NCI-H526 (cell line): ENCODE results near the gene SASH1.

Experiments used
- DNase-seq, 2 experiments: peaks; one replicate each; lab custom pipeline; 2025; lab: John Stamatoyannopoulos, UW

Gene SASH1

DNA sequence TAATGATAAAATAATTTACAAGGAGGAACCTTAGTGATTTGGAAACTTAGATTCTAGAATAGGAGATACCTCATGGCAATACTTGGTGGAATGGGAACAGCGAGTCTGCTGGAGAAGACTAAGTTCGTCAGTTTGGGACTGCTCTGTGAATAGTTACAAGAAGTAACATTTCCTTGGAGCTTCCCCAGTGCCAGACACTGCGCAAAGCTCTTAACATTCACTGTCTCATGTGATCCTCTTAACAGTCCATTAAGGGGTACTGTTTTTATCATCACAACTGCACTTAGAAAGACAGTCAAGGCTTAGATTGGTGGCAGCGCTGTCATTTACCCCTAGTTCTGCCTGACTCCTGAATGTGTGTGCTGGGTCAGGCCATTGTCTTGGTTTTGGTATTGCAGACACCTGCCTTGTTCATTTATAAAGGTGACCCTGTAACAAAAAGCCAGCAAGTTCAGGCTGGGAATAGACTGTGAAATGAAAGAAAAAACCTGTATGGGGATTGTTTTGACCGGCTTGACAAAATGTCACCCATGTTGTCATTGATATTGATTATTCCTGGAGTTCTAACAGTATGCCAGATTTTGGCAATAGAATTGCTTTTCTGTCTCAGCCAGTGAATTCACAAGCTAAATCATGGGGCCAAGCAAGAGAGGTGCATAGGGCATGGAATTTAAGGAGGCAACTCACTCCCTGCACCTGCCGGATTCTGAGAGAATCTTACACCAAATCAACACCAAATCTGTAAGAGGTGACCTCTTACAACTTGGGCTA, 118.4 kb downstream of the SASH1 start:
- no peak for DNase-seq

DNA sequence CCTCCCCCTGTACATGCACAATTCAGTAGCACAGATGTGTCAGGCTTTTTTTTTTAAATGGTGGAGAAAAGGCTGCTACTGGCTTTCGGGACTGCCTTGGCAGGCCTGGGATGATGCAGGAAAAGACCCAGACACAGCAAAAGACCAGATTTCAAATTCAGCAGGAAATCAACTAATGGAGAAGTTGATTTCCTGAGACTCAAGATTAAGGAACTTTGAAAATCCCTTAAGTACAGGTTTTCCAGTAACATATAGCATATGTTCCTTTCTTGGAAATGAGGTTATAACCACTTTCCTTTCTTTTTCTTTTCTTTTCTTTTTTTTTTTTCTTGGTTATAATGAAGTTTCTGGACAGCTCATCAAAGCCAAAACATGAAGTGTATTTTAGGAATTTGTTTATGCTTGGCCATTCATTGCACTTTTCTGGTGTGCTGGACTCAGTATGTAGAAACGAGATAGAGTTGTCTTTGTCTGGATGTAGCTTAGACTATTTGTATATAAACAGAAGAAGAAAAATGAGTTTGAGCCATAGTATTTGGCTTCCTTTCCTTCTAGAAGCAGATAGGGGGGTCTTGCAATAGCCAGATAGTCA, 119.4 kb downstream of the SASH1 start:
- no peak for DNase-seq

GRCh38 chr6:148463671-148464070, 121.0 kb downstream of the SASH1 start:
- no peak for DNase-seq

DNA sequence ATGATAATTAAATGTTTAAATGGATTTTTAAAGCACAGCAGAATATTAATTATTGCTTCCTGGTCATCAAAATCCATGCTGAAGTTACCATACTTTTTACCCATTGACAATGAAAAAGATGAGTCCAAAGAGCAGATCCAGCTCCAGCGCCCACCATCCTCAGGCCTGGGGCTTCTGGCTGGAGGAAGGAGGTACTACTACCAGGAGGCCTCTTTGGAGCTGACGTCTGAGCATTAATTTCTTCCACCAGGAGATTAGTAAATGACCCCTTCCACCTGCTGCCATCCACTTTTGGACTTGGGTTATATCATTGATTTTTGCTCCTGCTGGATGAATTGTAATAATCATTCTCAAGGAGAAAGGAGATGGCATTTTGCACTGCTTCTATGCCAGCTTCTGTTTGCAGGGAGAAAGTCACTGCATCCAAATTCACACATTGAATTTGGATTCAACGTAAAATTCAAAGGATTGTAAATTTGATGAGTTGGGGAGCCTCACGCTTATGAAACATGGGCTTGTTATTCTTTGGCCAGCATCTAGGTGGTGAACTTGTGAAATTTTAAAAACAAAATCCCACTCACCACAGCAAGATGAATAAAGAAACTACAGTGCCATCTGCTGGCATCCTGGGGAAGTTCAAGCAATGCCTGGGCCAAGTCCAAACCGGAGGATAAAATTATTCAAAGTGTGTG, 121.8 kb downstream of the SASH1 start:
- DNase-seq, result peak; percentile 56 to 79

DNA sequence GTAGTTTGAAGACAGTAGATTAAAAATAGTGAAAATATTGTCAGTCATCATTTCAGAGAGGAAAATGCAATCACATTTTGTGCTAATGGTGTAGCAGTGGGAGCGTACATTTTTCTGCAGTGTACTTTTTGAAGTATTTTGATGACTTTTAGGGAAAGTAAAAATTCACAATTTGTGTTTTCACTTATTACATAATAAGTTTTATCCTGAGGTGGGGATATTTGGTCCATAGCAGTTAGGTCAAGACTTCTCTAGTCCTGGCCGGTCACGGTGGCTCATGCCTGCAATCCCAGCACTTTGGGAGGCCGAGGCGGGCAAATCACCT, 122.3 kb downstream of the SASH1 start:
- no peak for DNase-seq

- DNase-seq, result no peak
These were observed 123.0 kb downstream of the SASH1 start for GRCh38 chr6:148465670-148466069.

DNA sequence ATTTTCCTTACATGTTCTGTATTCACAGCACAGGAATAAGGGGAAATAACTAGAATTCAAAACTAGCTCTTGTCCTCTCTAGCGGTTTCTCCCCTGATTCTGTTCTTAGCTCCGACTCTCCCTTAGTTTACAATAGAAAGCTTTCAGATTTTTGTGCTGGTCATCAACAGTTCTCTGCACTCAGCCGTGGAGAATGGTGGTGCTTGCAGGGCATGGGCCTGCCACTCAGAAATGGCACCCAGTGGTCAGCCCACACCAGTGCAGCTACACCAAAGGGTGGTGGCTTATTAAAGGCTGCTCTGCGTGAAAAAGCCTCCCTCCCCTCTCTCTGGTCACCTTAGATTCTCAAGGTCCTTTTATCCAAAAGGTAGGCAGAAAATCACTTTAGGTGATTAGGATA, 123.5 kb downstream of the SASH1 start:
- no peak for DNase-seq

DNA sequence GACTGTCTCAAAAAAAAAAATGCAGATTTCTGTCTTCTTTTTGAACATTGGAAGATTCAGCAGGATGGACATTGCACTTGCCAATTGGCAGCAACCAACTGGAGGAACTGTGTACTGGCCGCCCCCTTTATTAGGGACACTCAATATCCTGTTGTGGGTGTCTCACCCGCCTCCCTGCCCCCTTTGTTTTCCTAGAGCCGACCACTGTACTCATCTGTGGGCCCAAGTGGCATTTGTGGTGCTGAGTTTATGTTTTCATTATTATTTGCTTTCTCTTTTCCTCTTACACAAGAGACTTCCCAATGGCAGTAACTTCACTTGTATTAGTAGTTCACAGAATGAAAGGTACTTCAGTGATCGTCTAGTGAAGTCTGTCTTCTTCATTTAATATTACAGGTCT, 125.3 kb downstream of the SASH1 start:
- DNase-seq, result no peak

DNA sequence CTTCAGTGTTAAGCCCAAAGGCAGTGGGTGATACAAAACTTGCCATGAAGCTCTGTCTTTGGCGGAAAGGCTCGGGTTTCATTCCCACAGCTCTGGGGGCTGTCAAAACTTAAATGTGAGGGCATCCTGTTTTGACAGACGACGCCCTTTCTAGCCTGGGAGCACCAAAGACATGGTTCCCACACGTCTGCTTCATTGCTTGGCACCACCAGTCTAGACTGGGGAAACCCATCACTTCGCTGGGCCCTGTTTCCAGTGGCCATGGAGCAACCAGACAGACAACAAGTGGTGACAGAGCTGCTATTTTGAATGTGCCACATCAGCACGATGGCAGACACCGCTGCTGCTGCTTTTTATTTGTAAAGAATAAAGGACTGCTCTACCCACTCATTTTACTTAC, 127.5 kb downstream of the SASH1 start:
- DNase-seq, result no peak

DNA sequence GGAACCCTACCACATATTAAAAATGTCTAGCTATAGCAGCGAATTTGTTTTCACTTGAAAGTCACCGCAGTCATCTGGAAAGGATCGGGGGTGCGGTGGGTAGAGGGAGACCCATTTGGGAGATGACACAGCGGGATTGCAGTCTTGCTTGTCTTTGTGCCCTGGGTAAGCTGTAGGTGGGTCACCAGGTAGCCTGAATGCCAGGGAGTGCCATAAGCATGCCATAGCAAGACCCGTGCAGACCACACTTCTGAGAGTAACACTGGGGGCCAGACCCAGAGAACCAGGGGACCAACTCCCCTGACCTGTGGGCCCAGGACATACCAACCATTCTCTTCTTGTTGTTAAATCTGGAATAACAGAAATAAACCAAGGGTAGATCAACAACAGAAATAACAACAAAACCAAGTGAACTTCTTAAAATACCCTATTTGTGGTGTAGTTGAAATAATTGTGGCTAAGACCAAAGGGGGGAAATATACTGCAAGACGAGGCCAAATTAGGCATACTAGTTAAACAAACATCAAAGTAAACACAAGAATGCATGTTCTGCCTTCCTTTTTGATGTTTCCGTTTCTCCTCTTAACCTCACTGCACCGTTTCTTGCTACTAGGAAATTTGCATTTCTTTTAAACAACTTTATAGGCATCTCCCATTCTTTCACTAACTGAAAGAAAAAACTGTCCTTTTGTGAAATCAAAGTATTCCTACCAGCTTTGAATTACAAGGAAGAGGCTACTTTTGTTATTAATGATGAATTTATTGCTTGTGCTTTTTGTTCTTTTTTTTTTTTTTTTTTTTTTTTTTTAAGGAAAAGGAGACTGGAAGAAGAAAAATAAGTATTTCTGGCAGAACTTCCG, 128.2 kb downstream of the SASH1 start:
- no peak for DNase-seq

GRCh38 chr6:148471624-148472159, 129.1 kb downstream of the SASH1 start:
- no peak for DNase-seq

DNA sequence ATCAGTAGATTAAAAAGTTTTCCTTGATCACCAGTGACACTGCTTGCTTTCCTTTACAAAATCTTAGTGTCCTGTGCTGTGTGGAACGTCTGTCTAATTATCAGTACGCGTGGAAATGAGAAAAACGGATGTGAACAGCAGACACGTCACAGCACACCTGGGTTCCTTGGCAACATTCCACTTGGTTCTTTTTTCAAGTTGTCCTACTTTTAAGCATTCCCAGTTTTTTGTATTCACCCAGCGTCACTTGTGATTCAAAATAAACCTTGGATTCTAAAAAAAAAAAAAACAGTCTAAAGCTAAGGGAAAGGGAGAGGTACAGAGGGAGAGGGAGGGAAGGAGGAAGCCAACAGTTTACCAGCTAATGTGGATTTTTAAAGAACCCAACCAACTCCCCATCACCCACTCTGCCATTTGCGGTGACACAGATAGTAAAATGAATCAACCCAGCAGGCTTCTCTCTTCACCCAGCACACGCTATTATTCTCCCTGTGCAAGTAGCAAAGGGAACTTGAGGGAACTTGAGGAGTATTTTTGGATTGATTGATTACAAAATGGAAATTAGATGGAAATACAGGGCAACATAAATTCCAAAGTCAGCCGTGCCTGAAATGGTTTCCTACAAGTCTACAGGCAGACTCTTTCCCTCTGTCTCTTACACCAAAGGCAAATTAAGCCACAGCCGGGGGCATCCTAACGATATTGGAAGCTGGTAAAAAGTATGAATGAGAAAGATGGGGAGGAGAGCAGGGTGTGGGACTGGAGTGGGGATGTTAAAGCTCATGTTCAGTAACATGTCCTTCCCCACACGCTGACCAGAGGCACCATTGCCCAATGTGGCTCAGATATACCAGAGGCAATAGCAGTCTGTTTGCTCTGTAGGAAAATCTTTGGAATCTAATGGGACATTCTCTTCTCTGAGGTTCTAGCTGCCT, 129.8 kb downstream of the SASH1 start:
- DNase-seq, result peak; percentile 88 to 89

GRCh38 chr6:148479497-148479896, 136.9 kb downstream of the SASH1 start:
- DNase-seq, result no peak

GRCh38 chr6:148487461-148487860, 144.8 kb downstream of the SASH1 start:
- DNase-seq, result no peak

DNA sequence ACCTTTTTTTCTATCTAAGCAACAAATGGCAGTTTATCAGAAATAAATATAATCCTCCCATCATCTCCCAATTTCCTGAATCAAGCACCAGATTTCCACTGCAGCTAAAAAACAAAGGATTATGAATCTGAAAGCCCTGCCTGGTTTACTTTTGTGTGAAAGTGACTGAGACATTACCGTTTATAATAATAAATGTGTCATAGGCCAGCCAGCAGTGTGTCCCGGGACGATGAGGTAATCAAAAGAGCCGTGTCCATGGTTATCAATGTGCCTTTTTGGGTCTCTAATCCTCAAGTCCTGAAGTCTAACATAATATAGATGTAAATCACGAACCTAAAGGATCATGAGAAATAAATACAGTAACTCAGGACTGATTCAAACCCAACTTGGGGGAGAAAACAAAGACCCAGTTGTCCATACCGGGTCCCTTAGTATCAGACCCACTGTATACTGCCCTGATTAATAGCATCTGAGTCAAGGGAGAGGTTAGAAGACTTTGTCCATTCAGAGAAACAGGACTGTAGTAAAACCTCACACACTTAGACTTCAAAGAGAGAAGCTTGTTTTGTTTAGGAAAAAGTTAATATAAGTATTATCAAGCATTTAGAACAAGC, 149.1 kb downstream of the SASH1 start:
- no peak for DNase-seq

DNA sequence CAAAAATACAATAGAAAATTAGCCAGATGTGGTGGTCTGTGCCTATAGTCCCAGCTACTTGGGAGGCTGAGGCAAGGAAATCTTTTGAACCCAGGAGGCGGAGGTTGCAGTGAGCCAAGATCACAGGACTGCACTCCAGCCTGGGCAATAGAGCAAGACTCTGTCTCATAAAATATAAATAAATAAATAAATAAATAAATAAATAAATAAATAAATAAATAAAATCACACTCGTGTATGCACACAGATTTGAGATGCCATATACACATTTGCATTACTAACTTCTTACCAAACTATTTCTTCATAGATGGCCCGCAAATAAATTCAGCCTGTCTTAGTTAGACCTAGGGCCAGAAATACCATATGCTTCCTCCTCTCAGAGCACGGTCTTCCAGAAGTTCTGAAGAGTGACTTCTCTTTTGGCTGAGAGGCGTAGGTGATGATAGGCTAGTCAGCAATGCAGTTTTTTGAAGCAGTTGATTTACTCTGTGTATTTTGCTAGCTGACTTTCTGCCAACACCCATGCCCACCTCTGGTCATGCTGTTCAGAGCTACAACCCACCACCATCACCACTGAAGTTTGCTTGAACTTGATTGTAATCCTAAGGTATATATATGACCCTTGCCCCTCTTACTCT, 150.1 kb downstream of the SASH1 start:
- DNase-seq, result no peak

- DNase-seq, result no peak
These were observed 150.8 kb downstream of the SASH1 start for GRCh38 chr6:148493424-148493823.

- DNase-seq, result no peak
These were observed 151.6 kb downstream of the SASH1 start for GRCh38 chr6:148494226-148494625.

DNA sequence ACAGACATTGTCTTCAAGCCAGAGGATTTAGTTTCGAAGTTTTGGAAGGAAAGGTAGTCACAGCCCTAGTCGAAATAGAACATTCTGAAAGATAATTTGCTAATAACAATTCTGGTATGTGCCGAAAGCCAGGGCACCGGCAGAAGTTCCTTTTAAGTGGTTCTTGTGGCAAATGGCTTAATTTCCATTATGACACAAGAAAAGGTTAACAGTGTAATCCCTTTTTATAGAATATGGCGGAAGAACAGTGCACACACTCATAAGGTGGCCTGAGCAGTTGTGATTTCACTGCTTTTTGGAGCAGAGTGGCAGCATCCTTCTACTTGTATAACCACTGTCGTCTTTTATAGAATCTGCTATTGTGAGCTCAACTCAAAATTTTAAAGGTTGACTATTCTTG, 152.4 kb downstream of the SASH1 start:
- DNase-seq, result no peak

DNA sequence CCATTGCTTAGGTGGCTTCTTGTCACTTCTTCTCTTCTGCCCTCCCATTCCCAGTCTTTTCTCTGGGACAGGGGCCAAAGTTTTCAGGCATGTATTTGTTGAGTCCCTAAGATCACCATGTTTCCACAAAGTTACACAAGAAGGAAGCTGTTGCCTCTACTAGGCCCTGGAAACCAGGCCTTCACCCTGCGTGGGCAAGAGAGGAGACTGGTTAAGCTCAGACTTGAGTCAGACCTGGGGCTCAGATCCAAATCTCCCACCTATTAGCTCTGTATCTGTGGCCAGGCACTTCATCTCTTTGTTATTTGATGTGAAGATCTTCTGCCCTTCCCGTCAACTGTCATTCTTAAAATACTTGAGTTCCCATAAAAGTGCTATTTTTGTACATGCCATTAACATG, 154.6 kb downstream of the SASH1 start:
- DNase-seq, result no peak
